Kidney epithelial cell (primary cell): Measurements from ENCODE around the gene SCN4A. TPM values are rescaled to one million over a fixed set of nuclear protein-coding genes. Genes with fewer than 3 reads are reported as not detected.

ENCODE experiments used
- DNase-seq: peaks from one replicate; pipeline ENCODE4 v3.0.0-alpha.2; 2010; ENCODE audit warnings: low read depth
- H3K27me3 ChIP-seq: 2 replicates; pipeline ENCODE4 v1.6.0; 2011; ENCODE audit warnings: low read length; ENCODE audit not compliant: control insufficient read depth, insufficient read depth
- H3K36me3 ChIP-seq: 2 replicates; pipeline ENCODE4 v1.5.1; 2011; ENCODE audit warnings: low read length; ENCODE audit not compliant: control insufficient read depth, insufficient read depth
- H3K4me3 ChIP-seq: 2 replicates; pipeline ENCODE4 v1.5.1; 2011; ENCODE audit warnings: low read depth, mild to moderate bottlenecking, control low read depth, low read length
- total RNA-seq: library from RNA; depleted of rRNA; stranded (reverse); fragments of >200 nt; gene quantifications from 2 replicates; pipeline ENCODE4 v1.2.3, GENCODE V29; 2015
- TF ChIP-seq, protein P1 (sequence below): IDR thresholded peaks from 2 replicates; pipeline ENCODE4 v1.5.1; 2011; ENCODE audit warnings: mild to moderate bottlenecking, moderate library complexity, low read length, control low read depth, inconsistent platforms; ENCODE audit not compliant: insufficient read depth, poor library complexity, severe bottlenecking

The SCN4A gene
- total RNA-seq, 1 donor from 2014 or later, result 0.33 TPM

DNA sequence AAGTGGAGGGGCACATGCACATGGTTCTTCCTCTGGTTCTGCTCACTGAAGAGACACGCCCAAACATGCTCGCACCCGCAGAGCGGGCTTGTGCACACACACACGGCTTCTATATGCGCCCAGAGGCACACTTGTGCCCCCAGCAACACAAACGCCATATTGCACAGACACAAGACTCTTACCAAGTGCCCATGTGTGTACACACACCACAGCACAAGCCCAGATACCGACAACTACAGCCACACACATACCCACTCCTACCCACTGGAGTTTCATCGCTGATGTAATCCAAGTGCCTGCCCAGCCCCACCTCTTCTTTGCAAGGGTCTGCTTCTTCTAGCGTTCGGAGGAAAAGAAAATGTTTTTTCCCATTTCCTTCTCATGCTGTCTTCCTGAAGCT lies 18.9 kb upstream of the SCN4A start:
- Histone ChIP-seq H3K4me3 (no peak overlapping the region), H3K36me3 (no peaks in the 10 kb centered on the region), H3K27me3 (peaks cover 47% of the 10 kb centered on the region)
- TF ChIP-seq, protein P1, sequence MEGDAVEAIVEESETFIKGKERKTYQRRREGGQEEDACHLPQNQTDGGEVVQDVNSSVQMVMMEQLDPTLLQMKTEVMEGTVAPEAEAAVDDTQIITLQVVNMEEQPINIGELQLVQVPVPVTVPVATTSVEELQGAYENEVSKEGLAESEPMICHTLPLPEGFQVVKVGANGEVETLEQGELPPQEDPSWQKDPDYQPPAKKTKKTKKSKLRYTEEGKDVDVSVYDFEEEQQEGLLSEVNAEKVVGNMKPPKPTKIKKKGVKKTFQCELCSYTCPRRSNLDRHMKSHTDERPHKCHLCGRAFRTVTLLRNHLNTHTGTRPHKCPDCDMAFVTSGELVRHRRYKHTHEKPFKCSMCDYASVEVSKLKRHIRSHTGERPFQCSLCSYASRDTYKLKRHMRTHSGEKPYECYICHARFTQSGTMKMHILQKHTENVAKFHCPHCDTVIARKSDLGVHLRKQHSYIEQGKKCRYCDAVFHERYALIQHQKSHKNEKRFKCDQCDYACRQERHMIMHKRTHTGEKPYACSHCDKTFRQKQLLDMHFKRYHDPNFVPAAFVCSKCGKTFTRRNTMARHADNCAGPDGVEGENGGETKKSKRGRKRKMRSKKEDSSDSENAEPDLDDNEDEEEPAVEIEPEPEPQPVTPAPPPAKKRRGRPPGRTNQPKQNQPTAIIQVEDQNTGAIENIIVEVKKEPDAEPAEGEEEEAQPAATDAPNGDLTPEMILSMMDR, result no peak
- no peak for DNase-seq

DNA sequence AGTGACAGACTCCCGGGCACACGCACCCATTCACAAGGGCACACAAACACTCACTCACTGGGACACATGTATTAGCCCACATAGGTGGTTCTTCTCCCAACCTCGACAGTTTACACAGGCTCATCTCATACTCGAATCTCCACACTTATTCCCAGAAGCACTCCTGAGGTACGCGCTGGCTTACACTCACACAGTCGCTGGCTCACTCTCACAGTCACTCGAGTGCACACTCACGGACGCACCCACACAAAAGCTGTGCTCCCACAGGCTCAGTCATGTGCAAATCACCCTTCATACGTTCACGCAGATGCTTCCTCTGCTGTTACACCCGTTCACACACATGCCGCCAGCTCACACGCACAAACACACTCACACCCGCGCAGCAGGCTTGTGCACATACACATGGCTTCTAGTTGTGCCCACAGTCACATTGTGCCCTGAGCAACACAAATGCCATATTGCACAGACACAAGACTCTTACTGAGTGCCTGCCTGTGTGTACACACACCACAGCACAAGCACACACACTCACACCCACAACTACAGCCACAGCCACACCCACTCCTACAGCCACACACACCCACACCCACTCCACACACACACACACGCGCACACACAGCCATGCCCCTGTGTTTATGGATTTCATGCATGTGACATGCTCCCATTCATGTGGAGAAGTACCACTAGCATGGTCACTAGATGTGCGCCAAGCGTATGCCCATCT lies 17.1 kb upstream of the SCN4A start:
- no peak overlapping the region for H3K4me3 ChIP-seq
- peaks cover 44% of the 10 kb centered on the region for H3K27me3 ChIP-seq
- no peaks in the 10 kb centered on the region for H3K36me3 ChIP-seq
- TF ChIP-seq, protein P1, result no peak
- DNase-seq, result no peak

DNA sequence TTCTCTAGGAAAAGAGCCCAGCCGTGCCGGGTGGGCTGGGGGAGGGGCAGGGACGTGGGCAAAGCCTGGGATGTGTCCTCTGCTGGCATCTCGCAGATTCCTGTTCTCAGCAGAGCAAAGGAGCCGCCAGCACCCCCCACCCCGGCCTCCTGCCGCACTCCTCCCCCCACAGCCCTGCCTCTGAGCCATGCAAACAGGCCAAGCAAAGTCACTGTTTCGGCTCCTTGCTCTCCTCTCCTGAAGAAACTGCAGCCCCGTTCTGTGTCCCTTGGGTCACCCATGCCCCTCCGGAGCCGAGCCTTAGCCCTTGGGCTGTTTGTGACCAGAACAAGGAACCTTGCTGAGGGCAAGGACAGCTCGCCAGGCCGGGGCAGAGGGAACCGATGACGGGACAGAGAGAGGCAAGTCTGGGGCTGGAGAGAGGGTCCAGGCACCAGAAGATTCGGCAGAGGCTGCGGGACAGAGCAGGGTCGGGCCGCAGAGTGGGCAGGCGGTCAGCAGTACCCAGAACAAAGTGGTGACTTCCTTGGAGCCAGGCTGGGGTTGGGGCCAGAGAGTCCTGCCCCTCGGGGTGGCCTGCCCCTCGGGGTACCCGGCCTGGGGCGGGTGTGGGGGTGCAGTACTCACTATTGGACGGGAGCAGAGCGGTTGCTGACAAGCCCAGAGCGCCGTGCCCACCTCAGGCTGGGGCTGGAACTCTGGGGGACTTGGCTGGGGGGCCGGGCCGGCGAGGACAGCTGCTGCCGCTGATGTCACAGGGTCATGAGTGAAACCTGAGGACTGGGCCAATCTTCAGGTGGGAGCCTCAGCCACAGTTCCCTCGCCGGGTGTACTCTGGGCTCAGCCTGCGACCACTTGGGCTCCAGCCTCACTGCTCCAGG lies 16.3 kb upstream of the SCN4A start:
- Histone ChIP-seq H3K36me3 (no peaks in the 10 kb centered on the region), H3K27me3 (peaks cover 44% of the 10 kb centered on the region), H3K4me3 (no peak overlapping the region)
- TF ChIP-seq, protein P1, result no peak
- no peak for DNase-seq

DNA sequence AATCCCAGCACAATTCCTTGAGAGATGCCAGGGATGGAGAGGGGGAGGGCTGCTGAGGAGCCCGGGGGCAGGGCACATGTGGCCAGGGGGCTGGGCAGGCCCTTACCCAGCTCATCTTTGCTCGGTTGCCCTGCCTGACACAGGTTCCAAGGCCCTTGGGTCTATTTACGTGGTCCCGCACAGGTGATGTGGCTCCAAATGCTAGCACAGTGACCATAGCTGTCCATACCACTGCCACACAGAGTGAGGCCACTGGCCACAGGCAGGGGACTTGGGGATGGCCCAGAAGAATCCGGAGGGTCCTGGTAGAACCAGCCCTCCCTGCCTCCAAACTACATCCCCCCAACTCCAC lies 15.4 kb upstream of the SCN4A start:
- no peaks in the 10 kb centered on the region for H3K36me3 ChIP-seq
- TF ChIP-seq, protein P1, result no peak
- H3K4me3 ChIP-seq, result no peak overlapping the region
- H3K27me3 ChIP-seq, result peaks cover 37% of the 10 kb centered on the region
- DNase-seq, result no peak

DNA sequence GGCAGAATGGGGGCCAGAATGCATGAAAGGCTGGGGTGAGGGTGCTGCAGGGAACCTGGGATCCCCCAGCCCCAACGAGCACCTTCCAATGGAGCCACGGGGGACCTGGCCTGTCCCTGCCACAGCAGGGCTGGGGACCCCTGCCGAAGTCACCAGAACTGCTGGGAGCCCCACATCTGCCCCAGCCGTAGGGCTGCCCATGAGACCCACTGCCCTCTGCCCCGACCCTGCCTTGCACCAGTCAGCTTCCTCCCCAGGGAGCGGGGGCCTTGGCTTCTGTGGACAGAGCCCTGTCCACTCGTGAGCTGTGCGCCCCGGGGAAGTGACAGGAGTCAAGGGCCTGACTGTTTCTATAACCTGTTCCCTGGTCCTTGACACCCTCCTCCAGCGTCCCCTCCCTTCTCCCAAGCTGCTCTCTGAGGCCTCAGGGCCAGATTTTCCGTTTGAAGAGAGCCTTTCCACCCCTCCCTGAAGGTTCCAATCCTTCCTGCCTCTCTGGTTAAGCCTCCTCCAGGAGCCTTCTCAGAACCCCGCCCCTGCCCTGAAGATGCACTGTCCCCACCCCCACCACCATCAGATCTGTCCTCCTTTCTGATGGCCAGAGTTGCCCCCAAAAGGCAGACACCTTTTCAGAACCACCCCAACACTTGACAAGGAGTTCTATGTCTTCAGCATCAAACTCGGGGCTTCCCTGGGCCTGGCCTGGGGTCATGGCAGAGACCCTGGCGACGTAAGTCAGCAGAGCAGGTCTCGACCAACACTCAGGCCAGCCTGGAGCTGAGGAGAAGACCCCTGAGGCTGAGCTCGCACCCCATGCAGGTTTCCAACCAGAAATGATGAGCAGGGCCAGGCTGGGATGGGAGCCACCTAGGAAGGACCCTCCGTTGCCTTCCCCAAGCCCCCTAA lies 14.8 kb upstream of the SCN4A start:
- peaks cover 33% of the 10 kb centered on the region for H3K27me3 ChIP-seq
- H3K36me3 ChIP-seq, result no peaks in the 10 kb centered on the region
- DNase-seq, result no peak
- no peak overlapping the region for H3K4me3 ChIP-seq
- TF ChIP-seq, protein P1, result no peak
